H1 (cell line): ENCODE measurements around the gene KIF4A. TPM values are rescaled to one million over a fixed set of nuclear protein-coding genes. Genes with fewer than 3 reads are reported as not detected.

Experiments used
- CTCF ChIA-PET: fragments of 300-600 bp; sonication (Branson Sonifier 250); formaldehyde crosslinking; loops from one replicate; lab custom pipeline; 2021; ENCODE audit not compliant: partially characterized antibody; lab: Charles Lee
- POLR2A ChIA-PET: fragments of 300-600 bp; sonication (Branson Sonifier 250); formaldehyde crosslinking; loops from one replicate; lab custom pipeline; 2021; ENCODE audit warnings: inconsistent platforms; ENCODE audit not compliant: partially characterized antibody; lab: Charles Lee
- DNase-seq, 2 experiments: peaks; one replicate each; pipeline versions ENCODE4 v3.0.0 to v3.0.0-alpha.2; 2010 to 2022; ENCODE audit warnings: low spot score in 2 of 2, low read depth in 1 of 2, mixed read lengths in 1 of 2
- FAIRE-seq: peaks from 2 replicates; lab custom pipeline; 2011; peaks lifted over from hg19 to GRCh38; lab: Jason Lieb, UNC
- H2AFZ ChIP-seq: 2 replicates; pipeline ENCODE4 v1.8.1; 2012; ENCODE audit warnings: low read length, inconsistent platforms
- H2AK5ac ChIP-seq: 2 replicates; pipeline ENCODE4 v1.6.1; 2013; ENCODE audit warnings: low read depth, low read length
- H2BK120ac ChIP-seq: replicated peaks from 2 replicates; pipeline ENCODE3; 2013; ENCODE audit warnings: low read depth, low read length, inconsistent platforms
- H2BK12ac ChIP-seq: 2 replicates; pipeline ENCODE4 v1.6.1; 2013; ENCODE audit warnings: low read depth, low read length
- H2BK15ac ChIP-seq: 2 replicates; pipeline ENCODE4 v1.6.1; 2013; ENCODE audit warnings: low read length
- H2BK20ac ChIP-seq: 2 replicates; pipeline ENCODE4 v1.6.1; 2013; ENCODE audit warnings: low read length
- H2BK5ac ChIP-seq: 2 replicates; pipeline ENCODE4 v1.6.1; 2013; ENCODE audit warnings: low read depth, low read length
- H3K14ac ChIP-seq: 2 replicates; pipeline ENCODE4 v1.6.1; 2013; ENCODE audit warnings: inconsistent platforms; ENCODE audit not compliant: insufficient read length
- H3K18ac ChIP-seq: 2 replicates; pipeline ENCODE4 v1.6.1; 2013; ENCODE audit warnings: low read length; ENCODE audit errors: extremely low read depth
- H3K23ac ChIP-seq: 2 replicates; pipeline ENCODE4 v1.6.1; 2013; ENCODE audit warnings: inconsistent platforms; ENCODE audit not compliant: insufficient read length
- H3K23me2 ChIP-seq: 2 replicates; pipeline ENCODE4 v1.6.1; 2013; ENCODE audit warnings: low read depth, low read length
- H3K27ac ChIP-seq: 2 replicates; pipeline ENCODE4 v1.6.1; 2011; ENCODE audit warnings: low read depth, low read length, inconsistent platforms
- H3K27me3 ChIP-seq, 4 experiments: replicated peaks in 1 of 4; 1 replicate in 1 of 4; 2 replicates in 3 of 4; pipeline versions ENCODE4 v1.6.1 to v1.8.1; 2011 to 2013; ENCODE audit warnings: low read length in 3 of 4, mild to moderate bottlenecking in 3 of 4, inconsistent platforms in 2 of 4, mixed read lengths in 2 of 4, moderate library complexity in 1 of 4; ENCODE audit not compliant: control insufficient read depth in 3 of 4, insufficient read depth in 3 of 4; ENCODE audit errors: extremely low read depth in 1 of 4
- H3K36me3 ChIP-seq, 4 experiments: 2 replicates each; pipeline versions ENCODE4 v1.6.1 to v1.8.1; 2011 to 2013; ENCODE audit warnings: mild to moderate bottlenecking in 4 of 4, low read length in 3 of 4, moderate library complexity in 2 of 4, control low read depth in 1 of 4, inconsistent platforms in 1 of 4; ENCODE audit not compliant: insufficient read depth in 4 of 4, control insufficient read depth in 2 of 4
- H3K4ac ChIP-seq: replicated peaks from 2 replicates; pipeline ENCODE3; 2013; ENCODE audit warnings: low read length, low read depth, mixed read lengths, inconsistent platforms; ENCODE audit not compliant: insufficient read length
- H3K4me1 ChIP-seq, 4 experiments: replicated peaks in 1 of 4; 1 replicate in 1 of 4; 2 replicates in 3 of 4; pipeline versions ENCODE4 v1.6.1 to v1.8.1; 2011 to 2013; ENCODE audit warnings: low read length in 3 of 4, inconsistent platforms in 2 of 4, mixed read lengths in 1 of 4; ENCODE audit not compliant: insufficient read depth in 4 of 4, control insufficient read depth in 3 of 4
- H3K4me2 ChIP-seq, 2 experiments: 2 replicates each; pipeline versions ENCODE4 v1.6.1 to v1.8.1; 2011 to 2013; ENCODE audit warnings: low read depth in 2 of 2, low read length in 2 of 2, control low read depth in 1 of 2, inconsistent platforms in 1 of 2, mild to moderate bottlenecking in 1 of 2; ENCODE audit not compliant: insufficient read depth in 1 of 2
- H3K4me3 ChIP-seq, 4 experiments: fragments of 200-600, 300-600 bp in 1 of 4; sonication (generic), shearing (Covaris generic), sonication (Bioruptor Twin) in 1 of 4; 2 replicates each; pipeline versions ENCODE4 v1.5.1 to v1.8.1; 2011 to 2016; ENCODE audit warnings: low read length in 4 of 4, low read depth in 3 of 4, control low read depth in 2 of 4, inconsistent platforms in 2 of 4, mild to moderate bottlenecking in 2 of 4, mixed read lengths in 1 of 4, moderate library complexity in 1 of 4; ENCODE audit not compliant: insufficient read depth in 2 of 4; ENCODE audit errors: extremely low read depth in 1 of 4
- H3K56ac ChIP-seq: replicated peaks from 2 replicates; pipeline ENCODE3; 2013; ENCODE audit warnings: low read depth, mild to moderate bottlenecking, mixed read lengths, low read length, inconsistent platforms; ENCODE audit not compliant: insufficient read length
- H3K79me1 ChIP-seq: 2 replicates; pipeline ENCODE4 v1.6.1; 2013; ENCODE audit warnings: low read depth, low read length, control low read depth
- H3K79me2 ChIP-seq, 2 experiments: 2 replicates each; pipeline versions ENCODE4 v1.6.1 to v1.8.1; 2012 to 2013; ENCODE audit warnings: low read length in 2 of 2, mild to moderate bottlenecking in 2 of 2, inconsistent platforms in 1 of 2; ENCODE audit not compliant: insufficient read depth in 2 of 2, control insufficient read depth in 1 of 2
- H3K9ac ChIP-seq, 4 experiments: replicated peaks in 1 of 4; 1 replicate in 1 of 4; 2 replicates in 3 of 4; pipeline versions ENCODE4 v1.6.1 to v1.8.1; 2011 to 2013; ENCODE audit warnings: low read depth in 3 of 4, low read length in 3 of 4, control low read depth in 2 of 4, mild to moderate bottlenecking in 2 of 4, moderate library complexity in 2 of 4, inconsistent platforms in 1 of 4; ENCODE audit errors: extremely low read depth in 1 of 4
- H3K9me3 ChIP-seq, 2 experiments: 2 replicates each; pipeline versions ENCODE4 v1.6.1 to v1.8.1; 2012 to 2013; ENCODE audit warnings: mild to moderate bottlenecking in 2 of 2, moderate library complexity in 2 of 2, control low read depth in 1 of 2, inconsistent platforms in 1 of 2, low read depth in 1 of 2, low read length in 1 of 2, mixed read lengths in 1 of 2; ENCODE audit not compliant: insufficient read depth in 2 of 2
- H4K20me1 ChIP-seq, 2 experiments: replicated peaks in 1 of 2; 2 replicates each; pipeline versions ENCODE3 to v1.8.1; 2011 to 2013; ENCODE audit warnings: inconsistent platforms in 2 of 2, low read length in 2 of 2, mild to moderate bottlenecking in 1 of 2; ENCODE audit not compliant: insufficient read depth in 2 of 2, control insufficient read depth in 1 of 2
- H4K5ac ChIP-seq: 2 replicates; pipeline ENCODE4 v1.6.1; 2013; ENCODE audit warnings: low read length, low read depth, mixed read lengths, inconsistent platforms; ENCODE audit not compliant: insufficient read length
- H4K8ac ChIP-seq: 2 replicates; pipeline ENCODE4 v1.8.0; 2013; ENCODE audit warnings: mild to moderate bottlenecking, moderate library complexity, low read length, inconsistent platforms; ENCODE audit not compliant: insufficient read depth; ENCODE audit errors: extremely low read depth
- H4K91ac ChIP-seq: replicated peaks from 2 replicates; pipeline ENCODE3; 2013; ENCODE audit warnings: low read length, mixed read lengths, inconsistent platforms; ENCODE audit not compliant: insufficient read length
- CREB1 ChIP-seq: IDR thresholded peaks from 2 replicates; pipeline ENCODE4 v1.6.1; 2012; ENCODE audit warnings: inconsistent platforms
- HDAC2 ChIP-seq, 2 experiments: fragments of 300-600 bp in 1 of 2; sonication (generic) in 1 of 2; IDR thresholded peaks; 2 replicates each; pipeline ENCODE4 v1.6.1; 2011 to 2012; ENCODE audit warnings: low read depth in 2 of 2, low read length in 2 of 2, mild to moderate bottlenecking in 2 of 2, moderate library complexity in 2 of 2, borderline replicate concordance in 1 of 2, inconsistent platforms in 1 of 2
- POU5F1 ChIP-seq: IDR thresholded peaks from 2 replicates; pipeline ENCODE4 v1.6.1; 2011; ENCODE audit warnings: low read depth, mild to moderate bottlenecking, low read length, moderate library complexity
- WGBS, 2 experiments: shearing (Covaris generic) in 1 of 2; methylation state at CpG; one replicate each; pipeline versions ENCODE4 v1.1.6 to v1.1.7; 2013 to 2015; ENCODE audit warnings: low lambda C conversion rate in 2 of 2, mixed read lengths in 2 of 2, inconsistent platforms in 1 of 2, low coverage in 1 of 2, missing lambda C conversion rate in 1 of 2; ENCODE audit not compliant: insufficient replicate concordance in 2 of 2, insufficient coverage in 1 of 2, insufficient read length in 1 of 2; ENCODE audit errors: extremely low coverage in 1 of 2, missing lambda C conversion rate in 1 of 2; 5-methylcytosine and 5-hydroxymethylcytosine counted together
- polyA plus RNA-seq, 7 experiments: library from polyadenylated mRNA; depleted of rRNA in 3 of 7; stranded (reverse) in 5 of 7; unstranded in 2 of 7; fragments of >200 nt in 5 of 7; fragments of 200-250 nt in 2 of 7; gene quantifications; 1 replicate in 5 of 7; 2 replicates in 1 of 7; 4 replicates in 1 of 7; pipeline versions ENCODE4 v1.2.1 to v1.2.3, GENCODE V29; 2011 to 2013; ENCODE audit warnings: missing spikeins in 2 of 7, mixed read lengths in 2 of 7
- total RNA-seq: library from RNA; stranded (reverse); fragmentation: NEBNext Ultra II Directional; extraction: Animal tissue kit (Norgen Biotek cat#: 25700); gene quantifications from 2 replicates; pipeline ENCODE4 v1.2.1, GENCODE V29; 2021

KIF4A gene
- total and polyA plus RNA-seq, 2 of the 8 experiments (the other 6 are each of a cell fraction or from before 2014, with no cell fraction given) = 10.9 to 35.7 TPM

- no peak overlapping the region for H2BK120ac ChIP-seq
- H3K4ac ChIP-seq = no peak overlapping the region
- H2BK15ac ChIP-seq = no peak overlapping the region
- no peak for TF ChIP-seq HDAC2 (IDR thresholded peaks at IDR 0.05; ENCODE audit: borderline replicate concordance in 1 of 2, low read depth in 2 of 2, low read length in 2 of 2)
- no peak for TF ChIP-seq POU5F1
- no peak for TF ChIP-seq CREB1
- no peak overlapping the region for H3K23ac ChIP-seq
- H3K56ac ChIP-seq = no peak overlapping the region
- no peak overlapping the region for H3K4me2 ChIP-seq
- no peak overlapping the region for H2AK5ac ChIP-seq
- no peak overlapping the region for H4K91ac ChIP-seq
- no peak for DNase-seq
- ChIA-PET POLR2A (no interaction called here), CTCF (no interaction called here)
- H3K27ac ChIP-seq = no peak overlapping the region
- no peak overlapping the region for H4K5ac ChIP-seq
- no peak for FAIRE-seq
- no peaks in the 10 kb centered on the region for H3K23me2 ChIP-seq
- H3K4me3 ChIP-seq = no peak overlapping the region
- peaks cover 0 to 11% (median 1%) of the 10 kb centered on the region in 4 experiments; a peak in 3 of 8 replicates for H3K36me3 ChIP-seq
- H2AFZ ChIP-seq = no peak overlapping the region
- no peak overlapping the region for H2BK5ac ChIP-seq
- WGBS, 2 experiments = 100% methylated on average over 4 of the region's 10 CpGs; no CpG with 5 or more reads in 1 of the 2 experiments
- no peaks in the 10 kb centered on the region for H3K4me1 ChIP-seq
- no peaks in the 10 kb centered on the region for H3K27me3 ChIP-seq
- no peak overlapping the region for H2BK12ac ChIP-seq
- no peaks in the 10 kb centered on the region for H3K79me2 ChIP-seq
- no peaks in the 10 kb centered on the region for H4K20me1 ChIP-seq
- no peak overlapping the region for H3K9ac ChIP-seq
- no peak overlapping the region for H4K8ac ChIP-seq
- no peak overlapping the region for H3K14ac ChIP-seq
- H3K18ac ChIP-seq = no peak overlapping the region
- H3K79me1 ChIP-seq = no peaks in the 10 kb centered on the region
- no peak overlapping the region for H2BK20ac ChIP-seq
- H3K9me3 ChIP-seq = no peaks in the 10 kb centered on the region
Measured at GRCh38 chrX:70360366-70360765, 70.5 kb downstream of the KIF4A start.
